ENCODE results near the gene GLIS1. TPM values are rescaled to one million over a fixed set of nuclear protein-coding genes. Genes with fewer than 3 reads are reported as not detected.

The GLIS1 gene
- total RNA-seq, 2 experiments from 2014 or later, result not detected

DNA sequence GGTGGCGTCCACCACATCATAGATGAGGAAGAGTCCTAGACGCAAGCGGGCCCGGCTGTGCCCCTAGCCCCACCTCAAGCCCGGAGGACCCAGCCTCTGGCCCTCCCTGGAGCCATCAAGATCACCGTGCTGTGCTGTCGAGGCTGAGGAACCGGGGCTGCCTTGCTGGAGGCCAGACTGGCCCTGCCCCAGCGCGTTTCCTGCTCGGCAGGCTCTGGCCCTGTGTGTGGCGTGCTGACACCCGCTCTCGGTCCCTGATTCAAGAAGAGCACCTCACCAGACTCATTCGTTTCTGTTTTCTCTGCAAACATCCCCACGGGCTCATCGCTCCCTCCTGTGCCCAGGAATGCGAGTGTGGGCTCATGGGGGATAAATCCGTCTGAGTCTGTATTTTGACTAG is 51.1 kb downstream of the GLIS1 start:
- intact Hi-C loops (cut with micrococcal nuclease), result no loop called here
- no peak for DNase-seq
- no peak for ATAC-seq
- H3K27me3 Mint-ChIP-seq, result peaks cover 7% of the 10 kb centered on the region
- no peaks in the 10 kb centered on the region for H3K9me3 Mint-ChIP-seq
- H3K27ac Mint-ChIP-seq, result no peak overlapping the region
- H3K36me3 Mint-ChIP-seq (ENCODE audit: low read depth), result no peaks in the 10 kb centered on the region
- TF ChIP-seq, protein P1, sequence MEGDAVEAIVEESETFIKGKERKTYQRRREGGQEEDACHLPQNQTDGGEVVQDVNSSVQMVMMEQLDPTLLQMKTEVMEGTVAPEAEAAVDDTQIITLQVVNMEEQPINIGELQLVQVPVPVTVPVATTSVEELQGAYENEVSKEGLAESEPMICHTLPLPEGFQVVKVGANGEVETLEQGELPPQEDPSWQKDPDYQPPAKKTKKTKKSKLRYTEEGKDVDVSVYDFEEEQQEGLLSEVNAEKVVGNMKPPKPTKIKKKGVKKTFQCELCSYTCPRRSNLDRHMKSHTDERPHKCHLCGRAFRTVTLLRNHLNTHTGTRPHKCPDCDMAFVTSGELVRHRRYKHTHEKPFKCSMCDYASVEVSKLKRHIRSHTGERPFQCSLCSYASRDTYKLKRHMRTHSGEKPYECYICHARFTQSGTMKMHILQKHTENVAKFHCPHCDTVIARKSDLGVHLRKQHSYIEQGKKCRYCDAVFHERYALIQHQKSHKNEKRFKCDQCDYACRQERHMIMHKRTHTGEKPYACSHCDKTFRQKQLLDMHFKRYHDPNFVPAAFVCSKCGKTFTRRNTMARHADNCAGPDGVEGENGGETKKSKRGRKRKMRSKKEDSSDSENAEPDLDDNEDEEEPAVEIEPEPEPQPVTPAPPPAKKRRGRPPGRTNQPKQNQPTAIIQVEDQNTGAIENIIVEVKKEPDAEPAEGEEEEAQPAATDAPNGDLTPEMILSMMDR (IDR thresholded peaks at IDR 0.05), result no peak
- H3K4me1 Mint-ChIP-seq (ENCODE audit: low read depth), result no peaks in the 10 kb centered on the region
- POLR2A ChIA-PET, result no interaction called here
- CTCF ChIA-PET, result no interaction called here
- no peak overlapping the region for H3K4me3 Mint-ChIP-seq

GRCh38 chr1:53687426-53687825 is 51.5 kb downstream of the GLIS1 start:
- DNase-seq (no peak), ATAC-seq (no peak)
- Mint-ChIP-seq H3K36me3 (ENCODE audit: low read depth) (no peaks in the 10 kb centered on the region), H3K9me3 (no peaks in the 10 kb centered on the region), H3K4me3 (no peak overlapping the region), H3K27me3 (peaks cover 7% of the 10 kb centered on the region), H3K27ac (no peak overlapping the region), H3K4me1 (ENCODE audit: low read depth) (peaks cover under 1% of the 10 kb centered on the region)
- ChIA-PET POLR2A (no interaction called here), CTCF (no interaction called here)
- intact Hi-C loops (cut with micrococcal nuclease), result no loop called here
- TF ChIP-seq, protein P1 (IDR thresholded peaks at IDR 0.05), result no peak

DNA sequence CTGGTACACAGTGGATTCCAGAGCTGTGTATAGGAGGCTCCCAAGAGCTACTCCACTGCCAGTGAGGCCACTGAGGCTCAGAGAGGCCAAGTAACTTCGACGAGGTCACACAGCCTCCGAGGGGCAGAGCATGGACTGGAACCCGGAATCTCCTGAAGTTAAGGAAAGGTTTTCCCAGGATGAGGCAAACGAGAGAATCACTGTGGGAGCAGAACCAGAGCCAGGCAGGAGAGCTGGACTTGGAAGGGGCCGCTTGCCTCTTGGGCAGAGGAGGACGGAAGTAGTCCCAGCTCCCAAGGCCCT is 52.0 kb downstream of the GLIS1 start:
- no peaks in the 10 kb centered on the region for H3K36me3 Mint-ChIP-seq (ENCODE audit: low read depth)
- H3K27me3 Mint-ChIP-seq, result peaks cover 7% of the 10 kb centered on the region
- ATAC-seq, result no peak
- ChIA-PET CTCF (interaction anchor here (0.9 kb wide), 1 partner anchor 201 kb away, joined by 5 read pairs; no protein-coding TSS in a partner anchor), POLR2A (no interaction called here)
- TF ChIP-seq, protein P1 (IDR thresholded peaks at IDR 0.05), result no peak
- H3K9me3 Mint-ChIP-seq, result no peaks in the 10 kb centered on the region
- no peak overlapping the region for H3K27ac Mint-ChIP-seq
- peaks cover 5% of the 10 kb centered on the region for H3K4me1 Mint-ChIP-seq (ENCODE audit: low read depth)
- H3K4me3 Mint-ChIP-seq, result no peak overlapping the region
- intact Hi-C loops (cut with micrococcal nuclease), result no loop called here
- DNase-seq, result no peak

DNA sequence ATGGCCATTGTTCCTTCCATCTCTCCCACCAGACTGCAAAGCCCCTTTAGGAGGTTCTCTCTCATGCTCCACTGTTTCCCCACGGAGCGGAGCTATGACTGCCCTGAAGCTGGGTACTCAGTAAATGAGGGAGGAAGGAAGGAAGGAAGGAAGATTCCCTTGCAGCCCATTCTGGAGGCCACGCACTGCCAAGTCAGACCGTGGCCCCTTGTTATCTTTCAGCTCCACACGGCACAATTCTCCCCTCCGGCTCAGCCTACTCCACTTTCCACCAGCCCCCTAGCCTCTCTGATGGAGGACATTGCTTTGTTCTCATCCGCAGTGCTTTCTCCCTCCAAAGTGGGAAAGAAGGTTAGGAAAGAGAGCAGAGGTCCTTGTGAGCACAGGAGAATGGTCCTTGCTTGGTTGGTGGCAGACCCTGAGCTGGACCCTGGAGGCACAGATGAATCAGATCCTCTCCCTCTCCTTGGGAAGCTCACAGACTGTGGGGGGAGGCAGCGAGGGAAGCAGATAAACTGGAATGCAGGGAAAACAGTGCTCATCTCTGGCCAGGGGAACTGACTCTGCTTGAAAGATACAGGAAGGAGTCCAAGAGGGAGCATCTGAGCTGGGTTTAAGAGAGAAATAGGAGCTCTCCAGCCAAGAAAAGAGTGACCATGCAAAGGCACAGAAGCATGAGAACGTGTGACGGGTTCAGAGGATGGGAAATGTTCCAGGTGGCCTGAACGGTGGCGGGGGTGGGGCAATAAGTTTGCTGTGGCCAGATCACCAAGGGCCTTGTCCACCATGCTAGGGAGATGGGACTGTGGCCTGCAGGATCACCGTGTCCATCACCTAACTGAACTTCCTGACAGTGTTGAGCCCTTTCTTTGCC is 52.6 kb downstream of the GLIS1 start:
- Mint-ChIP-seq H3K36me3 (ENCODE audit: low read depth) (no peaks in the 10 kb centered on the region), H3K27me3 (peaks cover 7% of the 10 kb centered on the region), H3K4me3 (no peak overlapping the region), H3K9me3 (no peaks in the 10 kb centered on the region), H3K4me1 (ENCODE audit: low read depth) (peaks cover 7% of the 10 kb centered on the region), H3K27ac (no peak overlapping the region)
- ChIA-PET POLR2A (no interaction called here), CTCF (interaction anchor here (0.9 kb wide), 1 partner anchor 201 kb away, joined by 5 read pairs; no protein-coding TSS in a partner anchor)
- TF ChIP-seq, protein P1 (IDR thresholded peaks at IDR 0.05), result no peak
- DNase-seq (no peak), ATAC-seq (no peak)
- intact Hi-C loops (cut with micrococcal nuclease), result no loop called here

GRCh38 chr1:53685272-53686051 is 53.5 kb downstream of the GLIS1 start:
- POLR2A ChIA-PET, result interaction anchor here (0.6 kb wide), 1 partner anchor 205 kb away, joined by 3 read pairs; no protein-coding TSS in a partner anchor
- Mint-ChIP-seq H3K9me3 (no peaks in the 10 kb centered on the region), H3K27ac (no peak overlapping the region), H3K36me3 (ENCODE audit: low read depth) (no peaks in the 10 kb centered on the region), H3K4me1 (ENCODE audit: low read depth) (peaks cover 7% of the 10 kb centered on the region), H3K4me3 (no peak overlapping the region), H3K27me3 (peaks cover 7% of the 10 kb centered on the region)
- DNase-seq, result no peak
- intact Hi-C loops (cut with micrococcal nuclease), result no loop called here
- no peak for ATAC-seq
- CTCF ChIA-PET, result no interaction called here
- TF ChIP-seq, protein P1 (IDR thresholded peaks at IDR 0.05), result no peak

All from activated CD8-positive, alpha-beta T cell treated with anti-CD3 and anti-CD28 coated beads for 36 hours (primary cell).